ENCODE measurements around the gene GLRA1. TPM values are rescaled to one million over a fixed set of nuclear protein-coding genes. Genes with fewer than 3 reads are reported as not detected.

The GLRA1 gene
- total RNA-seq, 1 donor from 2014 or later, result 0.22 TPM

DNA sequence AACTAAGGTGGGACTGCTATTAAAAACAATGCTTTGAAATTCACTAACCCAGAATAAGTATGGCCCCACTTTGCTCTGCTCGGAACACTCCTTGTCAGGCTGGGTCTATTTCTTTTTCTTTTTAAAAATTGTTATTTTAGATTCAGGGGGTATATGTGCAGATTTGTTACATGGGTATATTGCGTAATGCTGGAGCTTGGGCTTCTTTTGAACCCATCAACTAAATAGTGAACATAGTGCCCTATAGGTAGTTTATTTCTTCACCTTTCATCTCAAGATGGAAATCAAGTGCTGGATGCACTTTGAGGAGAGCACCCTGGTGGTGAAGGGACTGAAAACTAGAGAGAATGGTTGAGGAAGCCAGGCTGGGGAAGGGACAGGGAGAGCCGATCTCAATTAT lies 51.0 kb downstream of the GLRA1 start:
- H3K27ac Mint-ChIP-seq (ENCODE audit: unreplicated experiment), result no peak overlapping the region
- no peak overlapping the region for H3K4me3 Mint-ChIP-seq (ENCODE audit: unreplicated experiment)

DNA sequence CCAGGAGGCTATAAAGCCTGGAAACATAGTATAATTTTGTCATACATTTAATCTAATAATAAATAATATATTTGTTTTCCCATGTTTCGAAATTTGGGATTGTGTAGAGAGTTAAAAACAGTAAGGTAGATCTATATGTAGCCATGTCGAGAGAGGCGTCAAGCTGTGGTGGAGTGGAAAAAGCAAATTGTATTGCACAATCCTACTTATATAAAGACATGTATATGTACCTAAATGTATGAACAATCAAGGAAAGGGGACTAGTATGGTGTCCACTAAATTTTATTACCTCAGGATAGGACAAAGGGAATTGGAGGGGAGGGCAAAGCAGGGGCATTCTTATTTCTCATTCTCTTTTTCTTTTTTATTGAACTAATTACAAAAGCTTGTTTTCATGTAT lies 52.0 kb downstream of the GLRA1 start:
- no peak overlapping the region for H3K4me3 Mint-ChIP-seq (ENCODE audit: unreplicated experiment)
- H3K27me3 Mint-ChIP-seq (ENCODE audit: unreplicated experiment), result peaks cover 2% of the 10 kb centered on the region
- DNase-seq, result no peak
- no peaks in the 10 kb centered on the region for H3K9me3 Mint-ChIP-seq (ENCODE audit: unreplicated experiment)
- TF ChIP-seq, protein P1, sequence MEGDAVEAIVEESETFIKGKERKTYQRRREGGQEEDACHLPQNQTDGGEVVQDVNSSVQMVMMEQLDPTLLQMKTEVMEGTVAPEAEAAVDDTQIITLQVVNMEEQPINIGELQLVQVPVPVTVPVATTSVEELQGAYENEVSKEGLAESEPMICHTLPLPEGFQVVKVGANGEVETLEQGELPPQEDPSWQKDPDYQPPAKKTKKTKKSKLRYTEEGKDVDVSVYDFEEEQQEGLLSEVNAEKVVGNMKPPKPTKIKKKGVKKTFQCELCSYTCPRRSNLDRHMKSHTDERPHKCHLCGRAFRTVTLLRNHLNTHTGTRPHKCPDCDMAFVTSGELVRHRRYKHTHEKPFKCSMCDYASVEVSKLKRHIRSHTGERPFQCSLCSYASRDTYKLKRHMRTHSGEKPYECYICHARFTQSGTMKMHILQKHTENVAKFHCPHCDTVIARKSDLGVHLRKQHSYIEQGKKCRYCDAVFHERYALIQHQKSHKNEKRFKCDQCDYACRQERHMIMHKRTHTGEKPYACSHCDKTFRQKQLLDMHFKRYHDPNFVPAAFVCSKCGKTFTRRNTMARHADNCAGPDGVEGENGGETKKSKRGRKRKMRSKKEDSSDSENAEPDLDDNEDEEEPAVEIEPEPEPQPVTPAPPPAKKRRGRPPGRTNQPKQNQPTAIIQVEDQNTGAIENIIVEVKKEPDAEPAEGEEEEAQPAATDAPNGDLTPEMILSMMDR (IDR thresholded peaks at IDR 0.05; ENCODE audit: partially characterized antibody, unreplicated experiment), result no peak
- no peaks in the 10 kb centered on the region for H3K4me1 Mint-ChIP-seq (ENCODE audit: low read depth, unreplicated experiment)
- no peak overlapping the region for H3K27ac Mint-ChIP-seq (ENCODE audit: unreplicated experiment)
- H3K36me3 Mint-ChIP-seq (ENCODE audit: unreplicated experiment), result peaks cover 5% of the 10 kb centered on the region

More for the DNA sequence above, 51.0 kb downstream of the GLRA1 start:
- H3K4me1 Mint-ChIP-seq (ENCODE audit: low read depth, unreplicated experiment), result no peaks in the 10 kb centered on the region
- DNase-seq, result no peak
- no peaks in the 10 kb centered on the region for H3K9me3 Mint-ChIP-seq (ENCODE audit: unreplicated experiment)
- H3K36me3 Mint-ChIP-seq (ENCODE audit: unreplicated experiment), result peaks cover 11% of the 10 kb centered on the region
- TF ChIP-seq, protein P1 (IDR thresholded peaks at IDR 0.05; ENCODE audit: partially characterized antibody, unreplicated experiment), result no peak
- H3K27me3 Mint-ChIP-seq (ENCODE audit: unreplicated experiment), result peaks cover 2% of the 10 kb centered on the region

DNA sequence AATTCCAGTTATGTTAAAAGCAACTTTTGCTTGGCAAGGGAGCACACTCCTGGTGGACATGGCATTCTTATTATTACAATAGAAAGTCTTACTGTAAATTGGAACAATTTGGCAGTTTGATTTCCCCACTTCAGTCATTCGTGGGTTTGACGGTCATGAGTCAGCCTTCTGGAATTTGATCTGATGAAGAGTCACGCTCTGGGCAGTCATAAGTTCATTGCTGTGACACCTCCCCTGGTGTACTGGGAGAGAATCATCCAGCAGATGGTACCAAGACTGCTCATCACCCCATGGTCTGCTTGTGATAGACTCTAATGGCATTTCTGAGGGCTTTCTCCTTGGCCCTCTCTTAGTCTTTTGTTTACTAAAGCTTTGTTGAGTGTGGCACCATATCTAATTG lies 53.8 kb downstream of the GLRA1 start:
- no peak for DNase-seq
- Mint-ChIP-seq H3K27ac (ENCODE audit: unreplicated experiment) (no peak overlapping the region), H3K4me1 (ENCODE audit: low read depth, unreplicated experiment) (no peaks in the 10 kb centered on the region), H3K27me3 (ENCODE audit: unreplicated experiment) (peaks cover 4% of the 10 kb centered on the region), H3K4me3 (ENCODE audit: unreplicated experiment) (no peak overlapping the region), H3K9me3 (ENCODE audit: unreplicated experiment) (no peaks in the 10 kb centered on the region), H3K36me3 (ENCODE audit: unreplicated experiment) (no peaks in the 10 kb centered on the region)
- TF ChIP-seq, protein P1 (IDR thresholded peaks at IDR 0.05; ENCODE audit: partially characterized antibody, unreplicated experiment), result no peak

DNA sequence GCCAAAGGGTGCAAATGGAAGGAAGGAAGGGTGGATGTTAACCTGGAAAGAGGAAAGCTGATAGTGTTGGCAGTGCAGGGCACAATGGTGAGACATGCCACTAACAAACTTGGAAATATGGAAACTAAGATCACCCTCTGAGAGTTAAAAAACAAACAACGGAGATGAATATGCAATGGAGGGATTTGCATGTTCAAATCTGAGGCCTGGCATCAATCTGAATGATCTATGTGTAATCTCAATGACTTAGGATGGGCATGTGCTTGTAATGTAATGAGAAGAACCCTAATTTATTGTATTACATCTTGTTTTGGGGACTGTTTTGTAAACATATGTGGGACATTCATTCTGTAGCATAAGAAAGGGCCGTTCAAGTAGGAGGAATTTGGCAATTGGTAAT lies 54.4 kb downstream of the GLRA1 start:
- H3K36me3 Mint-ChIP-seq (ENCODE audit: unreplicated experiment), result no peaks in the 10 kb centered on the region
- TF ChIP-seq, protein P1 (IDR thresholded peaks at IDR 0.05; ENCODE audit: partially characterized antibody, unreplicated experiment), result no peak
- no peak overlapping the region for H3K27ac Mint-ChIP-seq (ENCODE audit: unreplicated experiment)
- no peak for DNase-seq
- no peaks in the 10 kb centered on the region for H3K4me1 Mint-ChIP-seq (ENCODE audit: low read depth, unreplicated experiment)
- H3K4me3 Mint-ChIP-seq (ENCODE audit: unreplicated experiment), result no peak overlapping the region
- H3K27me3 Mint-ChIP-seq (ENCODE audit: unreplicated experiment), result peaks cover 4% of the 10 kb centered on the region
- no peaks in the 10 kb centered on the region for H3K9me3 Mint-ChIP-seq (ENCODE audit: unreplicated experiment)

DNA sequence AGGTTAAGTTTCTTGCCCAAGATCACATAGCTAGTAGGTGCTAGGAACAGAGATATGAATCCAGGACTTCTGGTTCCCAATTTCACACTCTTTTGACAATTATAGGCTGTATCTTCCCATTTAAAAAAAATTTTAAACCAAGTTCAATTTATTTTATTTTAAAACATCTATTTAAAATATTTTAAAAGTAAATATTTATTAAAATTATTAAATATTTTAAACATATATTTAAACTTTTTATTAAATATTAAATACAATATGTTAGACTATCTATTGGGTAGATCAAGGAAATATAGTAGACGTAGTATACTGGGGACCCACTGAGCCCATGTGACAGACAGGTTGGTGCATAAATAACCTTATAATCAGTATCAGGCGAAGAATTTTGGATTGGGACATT lies 54.8 kb downstream of the GLRA1 start:
- TF ChIP-seq, protein P1 (IDR thresholded peaks at IDR 0.05; ENCODE audit: partially characterized antibody, unreplicated experiment), result no peak
- Mint-ChIP-seq H3K4me1 (ENCODE audit: low read depth, unreplicated experiment) (no peaks in the 10 kb centered on the region), H3K4me3 (ENCODE audit: unreplicated experiment) (no peak overlapping the region), H3K27ac (ENCODE audit: unreplicated experiment) (no peak overlapping the region), H3K27me3 (ENCODE audit: unreplicated experiment) (peaks cover 4% of the 10 kb centered on the region), H3K36me3 (ENCODE audit: unreplicated experiment) (no peaks in the 10 kb centered on the region), H3K9me3 (ENCODE audit: unreplicated experiment) (no peaks in the 10 kb centered on the region)
- DNase-seq, result no peak

Data from glutamatergic neuron (in vitro differentiated cells).